HG02763 (cell line): ENCODE results near the gene CELSR1.

ENCODE experiments used
- ATAC-seq: cut with Tn5 transposase; IDR thresholded peaks from one replicate; pipeline ENCODE4 v1.9.1; 2021; ENCODE audit warnings: mild to moderate bottlenecking, moderate library complexity; ENCODE audit not compliant: unreplicated experiment

The CELSR1 gene

DNA sequence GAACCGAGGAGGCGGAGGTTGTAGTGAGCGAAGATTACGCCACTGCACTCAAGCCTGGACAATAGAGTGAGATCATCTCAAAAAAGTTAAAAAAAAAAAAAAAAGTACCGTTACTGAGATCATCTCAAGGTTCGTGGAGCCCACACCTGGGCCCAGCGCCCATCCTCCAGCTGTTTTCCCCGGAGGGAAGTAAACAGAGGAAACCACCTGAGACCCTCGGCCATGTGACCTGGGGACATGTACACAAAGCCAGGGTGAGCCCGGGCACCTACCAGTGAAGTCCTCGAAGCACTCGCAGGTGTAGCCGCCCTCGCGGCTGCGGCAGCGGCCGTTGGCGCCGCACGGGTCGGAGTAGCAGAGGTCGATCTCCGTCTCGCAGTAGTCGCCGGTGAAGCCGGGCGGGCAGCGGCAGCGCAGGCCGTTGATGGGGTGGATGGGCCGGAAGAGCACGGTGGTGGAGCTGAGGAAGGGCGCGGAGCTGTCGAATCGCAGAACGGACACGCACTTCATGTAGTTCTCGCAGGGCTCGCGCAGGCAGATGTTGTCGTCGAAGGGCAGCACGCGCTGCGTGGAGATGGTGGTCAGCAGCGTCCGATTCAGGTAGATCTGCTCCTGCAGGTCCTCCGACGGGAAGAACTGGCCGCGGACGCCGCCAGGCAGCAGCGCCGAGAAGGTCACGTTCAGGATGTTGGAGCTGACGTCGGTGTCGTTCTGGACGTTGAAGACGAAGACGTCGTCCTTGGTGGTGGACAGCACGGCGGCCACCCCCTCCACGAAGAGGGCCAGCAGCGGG is 73.8 kb downstream of the CELSR1 start:
- ATAC-seq: no peak

GRCh38 chr22:46462726-46463371 is 74.6 kb downstream of the CELSR1 start:
- ATAC-seq: no peak

- no peak for ATAC-seq
These were observed 75.7 kb downstream of the CELSR1 start for GRCh38 chr22:46461566-46462180.

GRCh38 chr22:46460857-46461256 is 76.6 kb downstream of the CELSR1 start:
- no peak for ATAC-seq

- no peak for ATAC-seq
These were observed 77.9 kb downstream of the CELSR1 start for GRCh38 chr22:46459347-46460065.

GRCh38 chr22:46458525-46458924 is 78.9 kb downstream of the CELSR1 start:
- no peak for ATAC-seq

DNA sequence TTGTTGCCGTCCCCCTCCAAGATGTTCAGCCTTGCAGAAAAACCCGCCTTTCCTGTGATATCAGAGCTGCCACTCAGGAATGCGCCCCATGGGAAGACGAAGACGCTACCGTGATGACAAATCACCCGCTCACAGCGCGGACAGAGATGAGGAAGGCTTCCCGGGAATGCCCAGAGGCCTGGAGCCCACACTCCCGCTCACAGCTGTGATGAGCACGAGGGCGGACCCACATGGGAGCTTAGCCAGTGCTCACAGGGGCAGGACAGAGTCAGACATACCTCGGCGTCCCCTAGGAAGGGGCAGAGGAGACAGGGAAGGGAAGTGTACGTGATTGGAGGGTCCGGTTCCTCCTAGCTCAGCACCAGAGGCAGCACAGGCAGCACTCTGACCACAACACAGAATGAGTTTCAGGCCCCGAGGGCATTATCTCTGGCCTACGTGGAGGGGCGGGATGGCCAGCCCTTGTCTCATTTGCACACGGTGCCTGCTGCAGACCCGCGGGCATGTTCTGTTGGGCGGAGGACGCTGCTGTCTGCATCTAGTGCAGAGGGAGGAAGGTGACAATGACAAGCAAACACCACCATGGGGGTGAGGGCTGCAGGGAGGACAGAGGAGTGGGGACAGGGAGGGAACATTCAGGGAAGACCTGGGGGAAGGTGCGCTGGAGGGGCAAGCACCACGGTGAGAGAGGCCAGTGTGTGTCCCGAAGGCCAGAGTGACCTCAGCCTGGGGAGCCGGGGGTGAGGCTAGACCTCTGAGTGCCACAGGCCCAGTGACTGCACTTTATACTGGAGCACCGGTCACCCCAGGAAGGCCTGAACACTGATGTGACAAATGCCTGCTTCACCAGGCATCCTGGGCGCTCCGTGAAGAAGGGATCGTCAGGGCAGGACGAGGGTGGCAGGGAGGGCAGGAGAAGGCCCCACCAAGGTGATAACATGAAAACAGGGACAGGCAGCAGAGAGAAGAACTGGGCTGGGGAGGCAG is 79.6 kb downstream of the CELSR1 start:
- no peak for ATAC-seq

DNA sequence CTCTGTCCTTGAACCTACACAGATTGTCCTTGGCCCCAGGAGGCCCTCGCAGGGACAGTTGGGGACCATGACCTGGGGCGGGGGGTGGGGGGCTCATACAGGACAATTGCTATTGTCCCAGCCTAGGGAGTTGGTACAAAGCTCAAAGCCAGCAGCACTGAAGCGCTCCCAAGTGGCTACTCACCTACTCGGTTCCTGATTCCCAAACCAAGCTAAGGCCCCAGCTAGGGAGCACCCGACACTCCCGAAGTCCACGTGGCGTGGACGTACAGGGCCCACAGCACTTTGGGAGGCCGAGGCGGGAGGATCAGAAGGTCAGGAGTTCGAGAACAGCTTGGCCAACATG is 80.6 kb downstream of the CELSR1 start:
- no peak for ATAC-seq

DNA sequence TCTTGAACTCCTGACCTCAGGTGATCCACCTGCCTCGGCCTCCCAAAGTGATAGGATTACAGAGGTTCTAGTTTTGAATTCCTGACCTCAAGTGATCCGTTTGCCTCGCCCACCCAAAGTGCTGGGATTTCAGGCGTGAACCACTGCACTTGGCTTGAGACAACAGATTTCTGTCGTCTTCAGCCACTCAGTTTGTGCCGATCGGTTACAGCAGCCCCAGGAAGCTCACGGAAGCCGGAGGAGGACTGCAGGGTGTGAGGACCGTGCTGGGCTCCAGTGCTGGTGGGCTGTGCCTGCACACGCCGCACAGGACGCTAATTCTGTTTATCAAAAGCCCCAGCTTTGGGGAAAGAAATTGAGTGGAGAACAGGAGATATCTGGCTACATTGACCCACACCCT is 82.0 kb downstream of the CELSR1 start:
- no peak for ATAC-seq

- no peak for ATAC-seq
These were observed 82.7 kb downstream of the CELSR1 start for GRCh38 chr22:46454504-46455269.

DNA sequence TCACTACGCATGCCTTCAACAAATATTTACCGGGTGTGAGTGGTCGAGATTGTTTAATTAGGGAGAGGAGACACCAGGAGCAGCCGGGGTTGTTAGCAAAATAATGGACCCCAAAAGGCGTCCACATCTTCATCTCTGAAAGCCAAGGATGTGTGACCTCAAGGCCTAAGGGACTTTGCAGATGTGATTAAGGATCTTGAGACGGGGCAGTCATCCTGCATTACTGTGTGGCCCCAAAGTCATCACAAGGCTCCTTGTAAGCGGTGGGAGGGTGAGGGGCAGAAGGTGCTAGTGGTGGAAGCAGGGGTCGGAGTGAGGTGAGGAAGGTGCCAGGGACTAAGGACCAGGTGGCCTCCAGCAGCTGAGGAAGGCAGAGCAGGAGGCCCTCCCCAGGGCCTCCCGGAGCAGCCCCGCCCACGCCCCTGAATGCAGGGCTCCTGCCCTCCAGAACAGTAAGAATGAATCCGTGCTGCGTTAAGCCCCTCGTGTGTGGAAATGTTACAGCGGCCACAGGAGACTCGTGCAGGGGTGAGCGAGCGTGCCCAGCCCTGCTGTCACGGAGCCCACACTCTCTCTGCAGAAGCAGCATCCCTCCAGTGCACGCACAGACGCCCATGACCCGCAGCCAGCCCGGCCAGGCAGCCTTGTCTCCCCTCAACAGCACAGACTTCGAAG is 83.5 kb downstream of the CELSR1 start:
- ATAC-seq: no peak

DNA sequence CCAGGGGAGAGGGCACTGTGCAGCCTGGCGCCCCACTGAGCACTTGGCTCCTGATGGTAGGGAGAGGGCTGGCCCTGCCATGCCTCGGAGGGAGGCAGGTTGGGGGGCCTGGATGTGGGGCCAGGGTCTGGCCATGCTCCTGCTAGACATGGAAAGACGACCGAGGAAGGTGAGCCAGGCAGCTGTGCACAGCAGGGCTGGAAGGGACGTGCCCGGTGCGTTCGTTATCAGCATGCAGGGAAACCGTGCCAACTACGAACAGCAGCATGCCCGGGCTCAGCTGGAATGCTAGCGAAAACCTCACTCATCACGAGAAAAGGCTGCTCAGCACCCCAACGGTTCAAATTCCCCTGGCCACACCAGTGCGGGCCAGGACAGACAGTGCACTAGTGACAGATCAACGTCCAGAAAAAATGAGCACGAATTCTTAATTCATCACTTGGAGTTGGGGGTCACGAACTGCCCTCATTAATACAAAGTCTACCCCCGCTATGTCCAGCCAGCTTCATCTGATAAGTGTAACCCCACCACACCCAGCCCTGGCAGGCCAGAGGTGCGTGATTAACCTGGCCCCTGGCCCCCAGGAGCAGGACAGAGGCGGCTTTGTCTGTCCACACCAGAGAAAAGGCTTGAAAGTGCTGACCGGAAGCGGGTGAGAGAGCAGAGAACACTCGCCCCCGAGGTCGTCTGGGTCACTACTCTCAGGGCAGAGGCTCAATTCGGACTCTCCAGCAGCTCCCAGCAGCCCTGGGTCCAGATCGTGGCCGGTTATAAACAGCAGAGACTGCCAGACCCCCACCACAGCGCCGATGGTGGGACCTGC is 84.2 kb downstream of the CELSR1 start:
- no peak for ATAC-seq

- ATAC-seq: no peak
These were observed 85.0 kb downstream of the CELSR1 start for GRCh38 chr22:46452195-46453005.

DNA sequence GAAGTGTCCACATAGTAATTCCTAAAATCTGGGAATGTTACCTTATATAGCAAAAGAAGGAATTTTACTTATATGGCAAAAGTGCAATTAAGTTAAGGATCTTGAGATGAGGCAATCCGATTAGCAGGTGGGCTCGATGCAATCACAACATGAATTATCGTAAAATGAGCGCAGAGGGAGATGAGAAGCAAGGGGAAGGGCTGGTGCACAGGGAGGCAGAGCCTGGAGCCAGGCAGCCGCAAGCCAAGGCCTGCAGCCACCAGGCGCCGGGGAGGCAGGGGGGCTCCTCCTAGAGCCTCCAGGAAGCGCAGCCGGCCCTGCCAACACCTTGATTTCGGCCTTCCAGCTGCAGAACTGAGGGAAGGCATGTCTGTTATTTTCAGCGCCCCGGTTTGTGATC is 85.7 kb downstream of the CELSR1 start:
- ATAC-seq: no peak

DNA sequence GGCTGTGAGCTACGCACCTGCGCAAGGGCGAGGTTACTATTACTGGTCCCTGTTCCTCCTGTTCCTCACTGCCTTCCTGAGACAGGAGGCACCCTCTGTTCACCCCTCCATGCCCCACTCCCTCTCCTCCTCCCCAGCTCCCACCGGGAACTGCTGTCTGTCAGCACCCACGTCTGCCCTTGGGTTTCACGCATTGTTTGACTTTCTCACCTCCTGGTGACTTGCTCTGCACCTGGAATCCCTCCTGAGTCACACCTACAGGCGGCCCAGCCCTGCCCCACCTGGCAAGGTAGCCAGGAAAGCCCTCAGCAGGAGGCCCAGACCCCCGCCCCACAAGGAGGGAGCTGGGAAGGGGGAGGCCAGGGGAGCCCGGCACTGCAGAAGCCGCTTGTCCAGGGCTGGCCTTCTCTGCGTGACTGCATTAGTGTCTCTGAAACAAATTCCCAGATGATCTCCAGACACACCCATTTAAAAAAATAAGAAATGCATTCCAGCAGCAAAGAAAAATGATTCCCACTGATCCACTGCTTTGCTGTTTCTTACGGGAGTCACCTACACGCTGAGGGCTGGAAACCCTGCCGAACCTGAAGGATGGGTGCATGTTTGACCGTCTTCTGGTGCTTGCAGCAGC is 86.4 kb downstream of the CELSR1 start:
- ATAC-seq: no peak

DNA sequence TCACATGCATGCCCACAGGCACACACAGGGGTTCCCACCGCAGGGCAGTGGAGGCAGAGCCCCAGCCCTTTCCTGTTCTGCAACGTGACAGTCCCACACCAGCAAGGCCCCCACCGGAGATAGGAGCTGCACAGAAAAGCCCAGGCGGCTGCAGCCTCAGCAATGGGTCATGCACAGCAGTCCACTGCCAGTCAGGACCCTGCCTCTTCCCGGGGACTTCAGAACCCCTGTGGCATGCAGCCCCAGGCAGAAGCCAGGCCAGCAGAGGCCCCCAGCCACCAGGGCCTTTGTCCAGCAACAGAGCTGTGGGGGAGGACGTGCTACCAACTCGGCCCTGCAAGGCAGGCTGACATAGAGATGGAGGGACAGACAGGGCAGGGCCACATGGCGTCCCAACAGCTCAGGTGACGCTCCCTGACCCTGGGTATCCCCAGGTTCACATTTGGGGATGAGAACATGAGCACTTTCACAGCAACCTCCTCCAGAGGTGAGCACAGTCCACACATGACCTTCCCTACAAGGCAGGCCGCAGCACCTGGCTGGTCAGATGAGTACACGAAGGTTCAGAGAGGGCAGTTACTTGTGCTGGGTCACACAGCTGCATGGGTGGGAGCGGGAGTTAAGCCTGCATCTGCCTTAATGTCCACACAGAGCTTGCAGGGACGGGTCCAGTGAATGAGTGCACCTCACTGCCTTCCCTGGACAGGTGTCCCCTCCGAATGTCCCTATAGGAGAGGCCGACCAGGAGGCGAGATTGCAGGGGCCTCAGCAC is 87.3 kb downstream of the CELSR1 start:
- ATAC-seq: no peak
